ENCODE results near the gene SMARCA4. TPM values are rescaled to one million over a fixed set of nuclear protein-coding genes. Genes with fewer than 3 reads are reported as not detected.
A peak's percentile ranks its signal among the peaks of the same experiment; 100 is the strongest.
"Not testable (repeated sequence)": the region's sequence is repeated elsewhere in the genome, so short reads cannot be mapped to it uniquely, and the experiment has no call there.

The SMARCA4 gene
- total RNA-seq, 1 experiment from 2014 or later = 94.6 TPM

DNA sequence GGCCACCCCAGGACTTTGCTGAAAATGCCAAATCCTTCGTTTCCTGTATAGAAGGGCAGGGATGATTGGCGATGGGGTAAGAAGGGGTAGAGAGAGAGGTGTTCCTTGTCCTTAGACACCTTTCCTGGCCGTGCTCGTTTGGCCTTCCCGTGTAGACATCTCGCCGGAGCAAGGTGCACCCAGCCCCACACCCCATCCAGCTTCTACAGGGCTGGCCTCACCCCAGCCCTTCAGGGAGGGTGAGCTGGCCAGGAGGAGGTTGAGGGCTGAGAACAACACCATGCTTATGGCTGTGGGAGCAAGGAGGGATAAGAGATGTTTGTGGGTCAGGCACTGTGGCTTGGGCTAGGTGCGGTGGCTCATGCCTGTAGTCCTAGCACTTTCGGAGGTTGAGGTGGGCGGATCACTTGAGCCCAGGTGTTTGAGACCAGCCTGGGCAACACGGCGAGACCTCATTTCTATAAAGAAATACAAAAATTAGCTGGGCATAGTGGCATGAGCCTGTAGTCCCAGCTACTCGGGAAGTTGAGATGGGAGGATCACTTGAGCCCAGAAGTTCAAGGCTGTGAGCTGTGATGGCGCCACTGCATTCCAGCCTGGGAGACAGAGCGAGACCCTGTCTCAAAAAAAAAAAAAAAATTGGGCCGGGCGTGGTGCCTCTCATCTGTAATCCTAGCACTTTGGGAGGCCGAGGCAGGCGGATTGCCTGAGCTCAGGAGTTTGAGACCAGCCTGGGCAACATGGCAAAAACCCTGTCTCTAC, 15.5 kb downstream of the SMARCA4 start:
- no peak for DNase-seq (ENCODE audit: low read depth)

DNA sequence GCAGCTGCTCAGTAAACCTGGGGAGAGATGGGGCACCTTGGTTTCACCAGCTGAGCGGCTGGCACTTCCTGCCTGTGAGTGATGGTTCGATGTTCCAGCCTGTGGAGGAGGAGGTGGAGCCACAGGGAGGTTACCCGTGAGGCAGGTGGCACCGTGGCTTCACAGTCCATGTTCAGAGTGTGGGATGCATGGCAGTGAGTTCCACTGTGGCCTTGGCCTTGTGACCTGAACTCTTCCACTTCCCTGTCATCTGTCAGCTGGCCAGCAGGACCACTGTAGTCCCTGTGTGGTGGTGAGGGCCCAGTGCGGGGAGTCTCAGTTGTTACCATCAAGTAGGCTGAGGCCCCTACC, 16.9 kb downstream of the SMARCA4 start:
- no peak for DNase-seq (ENCODE audit: low read depth)

DNA sequence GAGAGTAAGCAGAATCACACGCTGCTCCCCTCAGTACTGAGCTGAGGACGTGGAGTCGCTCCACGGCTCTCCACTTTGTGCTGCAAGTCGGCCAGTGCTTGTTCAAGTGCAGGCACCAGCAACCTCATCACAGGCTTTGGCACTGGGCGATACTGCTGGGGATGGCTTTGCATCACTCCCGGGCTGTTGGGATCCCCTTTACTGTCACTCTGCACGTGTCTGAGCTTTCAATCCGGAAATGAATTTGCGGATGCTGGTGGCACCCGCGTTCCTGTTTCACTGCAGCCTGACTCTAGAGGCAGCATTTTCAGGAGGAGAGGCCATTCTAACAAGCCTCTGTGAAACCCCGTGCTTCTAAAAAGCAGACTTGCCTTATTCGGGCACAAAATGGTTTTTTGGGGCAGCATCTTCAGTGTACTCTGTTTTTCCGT, 19.1 kb downstream of the SMARCA4 start:
- DNase-seq (ENCODE audit: low read depth) = no peak

DNA sequence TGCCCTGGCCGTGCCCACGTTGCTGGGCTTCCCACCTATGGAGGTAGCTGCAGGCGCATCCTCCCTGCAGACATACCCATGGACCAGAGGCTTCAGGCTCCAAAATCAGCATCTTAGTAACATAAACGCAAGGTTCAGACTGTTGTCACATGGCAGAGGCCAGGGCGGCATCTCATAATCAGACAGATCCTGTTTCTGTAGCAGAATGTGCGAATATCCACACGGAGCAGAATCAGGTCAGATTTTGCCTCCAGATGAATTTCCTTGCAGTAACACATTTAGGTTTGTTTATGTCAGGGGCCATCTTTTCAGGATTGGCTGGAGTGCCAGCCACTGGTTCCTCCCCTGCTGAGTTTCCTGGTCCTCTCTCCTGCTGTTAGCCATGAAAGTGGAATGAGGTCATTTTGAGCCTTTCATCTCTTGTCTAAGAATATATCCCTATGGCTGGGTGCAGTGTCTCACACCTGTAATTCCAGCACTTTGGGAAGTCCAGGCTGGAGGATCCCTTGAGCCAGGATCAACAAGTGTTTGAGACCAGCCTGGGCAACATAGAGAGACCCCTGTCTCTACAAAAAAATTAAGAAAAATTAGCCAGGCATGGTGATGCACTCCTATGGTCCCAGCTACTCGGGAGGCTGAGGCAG, 20.5 kb downstream of the SMARCA4 start:
- peak; percentile 23 for DNase-seq (ENCODE audit: low read depth)

DNA sequence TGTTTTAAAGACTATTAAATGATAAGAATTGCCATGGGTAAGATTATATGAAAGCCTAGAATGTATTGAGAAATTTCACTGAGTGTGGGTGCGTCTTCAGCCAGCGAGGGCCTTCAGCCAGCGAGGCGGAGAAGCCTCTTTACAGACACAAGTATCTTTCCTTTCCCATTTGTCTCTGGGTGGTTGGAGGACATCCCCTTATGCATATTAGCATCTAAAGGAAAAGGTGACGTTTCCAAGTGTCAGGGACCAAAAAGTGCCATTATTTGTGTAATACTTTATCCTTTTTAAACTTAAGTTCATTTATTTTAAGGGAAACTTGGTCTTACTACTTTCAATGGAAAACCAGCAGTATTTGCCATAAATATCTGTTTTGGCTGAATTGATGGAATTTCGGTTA, 22.2 kb downstream of the SMARCA4 start:
- no peak for DNase-seq (ENCODE audit: low read depth)

DNA sequence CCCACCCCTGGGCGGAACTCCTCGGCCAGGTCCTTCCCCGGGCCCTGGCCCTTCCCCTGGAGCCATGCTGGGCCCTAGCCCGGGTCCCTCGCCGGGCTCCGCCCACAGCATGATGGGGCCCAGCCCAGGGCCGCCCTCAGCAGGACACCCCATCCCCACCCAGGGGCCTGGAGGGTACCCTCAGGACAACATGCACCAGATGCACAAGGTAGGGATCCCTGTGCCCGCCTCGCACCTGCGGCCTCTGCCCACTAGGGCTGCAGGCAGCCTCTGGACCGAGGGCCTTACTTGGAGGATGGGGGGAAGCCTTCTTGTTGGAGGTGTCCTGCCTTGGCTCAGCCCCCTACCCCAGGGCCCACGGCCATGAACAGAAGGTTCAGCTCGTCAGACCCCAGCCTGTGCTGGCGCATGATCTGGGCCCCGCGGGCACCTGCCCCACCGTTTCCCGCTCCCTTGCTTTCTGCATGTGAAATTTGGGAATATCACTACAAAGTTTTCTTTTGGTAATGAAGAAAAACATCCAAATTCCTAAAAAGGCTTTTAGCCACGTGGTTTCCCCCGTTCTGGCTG, 23.4 kb downstream of the SMARCA4 start:
- DNase-seq (ENCODE audit: low read depth) = no peak

DNA sequence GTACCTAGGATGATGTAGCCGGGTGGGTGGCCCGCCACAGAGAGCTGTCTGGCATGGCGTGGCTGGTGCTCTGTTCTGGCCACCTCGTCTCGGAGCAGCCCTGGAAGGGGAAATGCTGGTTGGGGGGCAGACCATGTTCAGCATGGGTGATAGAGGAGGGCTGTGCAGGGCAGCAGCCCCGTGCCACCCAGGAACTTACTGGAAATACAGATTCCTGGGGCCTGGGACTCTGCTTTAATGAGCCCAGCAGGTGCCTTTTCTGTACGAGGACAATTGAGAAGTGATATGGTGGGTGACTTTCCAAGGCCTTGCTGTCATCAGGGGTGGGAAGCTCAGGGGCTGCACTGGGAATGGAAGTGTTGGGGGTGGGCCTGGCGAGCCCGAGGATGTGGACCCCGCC, 24.7 kb downstream of the SMARCA4 start:
- no peak for DNase-seq (ENCODE audit: low read depth)

DNA sequence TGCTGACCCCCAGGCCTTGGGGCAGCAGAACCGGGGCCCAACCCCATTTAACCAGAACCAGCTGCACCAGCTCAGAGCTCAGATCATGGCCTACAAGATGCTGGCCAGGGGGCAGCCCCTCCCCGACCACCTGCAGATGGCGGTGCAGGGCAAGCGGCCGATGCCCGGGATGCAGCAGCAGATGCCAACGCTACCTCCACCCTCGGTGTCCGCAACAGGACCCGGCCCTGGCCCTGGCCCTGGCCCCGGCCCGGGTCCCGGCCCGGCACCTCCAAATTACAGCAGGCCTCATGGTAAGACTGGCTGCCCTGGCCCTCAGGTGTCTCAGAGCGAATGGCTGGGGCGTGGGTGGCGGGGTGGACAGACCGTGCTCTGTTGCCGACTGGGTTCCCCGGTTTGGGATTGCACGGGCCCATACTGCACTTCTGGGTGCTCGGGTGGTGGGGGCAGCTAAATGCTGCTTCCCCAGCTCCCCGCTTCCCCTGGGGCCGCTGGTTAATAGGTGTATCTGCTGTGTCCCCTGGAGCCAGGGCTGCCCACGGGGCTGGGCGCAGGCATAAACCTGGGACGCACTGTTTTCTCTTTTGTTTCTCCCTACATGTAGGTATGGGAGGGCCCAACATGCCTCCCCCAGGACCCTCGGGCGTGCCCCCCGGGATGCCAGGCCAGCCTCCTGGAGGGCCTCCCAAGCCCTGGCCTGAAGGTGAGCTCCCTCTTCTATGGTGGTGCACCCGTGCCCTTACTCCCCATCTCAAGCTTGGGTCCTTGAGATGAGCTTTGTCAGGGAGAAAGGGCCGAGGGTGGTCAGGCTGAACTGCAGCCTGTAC, 25.7 kb downstream of the SMARCA4 start:
- no peak for DNase-seq (ENCODE audit: low read depth)

DNA sequence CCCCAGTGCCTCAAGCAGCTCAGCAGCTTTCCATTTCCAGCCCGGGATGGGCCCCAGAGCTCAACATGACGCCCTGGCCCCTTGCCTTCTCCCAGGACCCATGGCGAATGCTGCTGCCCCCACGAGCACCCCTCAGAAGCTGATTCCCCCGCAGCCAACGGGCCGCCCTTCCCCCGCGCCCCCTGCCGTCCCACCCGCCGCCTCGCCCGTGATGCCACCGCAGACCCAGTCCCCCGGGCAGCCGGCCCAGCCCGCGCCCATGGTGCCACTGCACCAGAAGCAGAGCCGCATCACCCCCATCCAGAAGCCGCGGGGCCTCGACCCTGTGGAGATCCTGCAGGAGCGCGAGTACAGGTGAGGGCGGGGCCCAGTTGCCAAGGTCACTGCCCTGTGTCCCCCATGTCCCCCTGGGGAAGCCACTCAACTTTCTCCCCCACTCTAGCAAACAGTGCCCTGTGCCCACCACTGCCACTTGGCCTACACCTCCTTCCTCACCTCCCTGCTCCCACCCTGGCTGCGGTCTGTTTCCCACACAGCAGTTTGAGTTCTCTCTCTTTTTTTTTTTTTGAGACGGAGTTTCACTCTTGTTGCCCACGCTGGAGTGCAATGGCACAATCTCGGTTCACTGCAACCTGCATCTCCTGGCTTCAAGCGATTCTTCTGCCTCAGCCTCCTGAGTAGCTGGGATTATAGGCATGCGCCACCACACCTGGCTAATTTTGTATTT, 26.9 kb downstream of the SMARCA4 start:
- no peak for DNase-seq (ENCODE audit: low read depth)

DNA sequence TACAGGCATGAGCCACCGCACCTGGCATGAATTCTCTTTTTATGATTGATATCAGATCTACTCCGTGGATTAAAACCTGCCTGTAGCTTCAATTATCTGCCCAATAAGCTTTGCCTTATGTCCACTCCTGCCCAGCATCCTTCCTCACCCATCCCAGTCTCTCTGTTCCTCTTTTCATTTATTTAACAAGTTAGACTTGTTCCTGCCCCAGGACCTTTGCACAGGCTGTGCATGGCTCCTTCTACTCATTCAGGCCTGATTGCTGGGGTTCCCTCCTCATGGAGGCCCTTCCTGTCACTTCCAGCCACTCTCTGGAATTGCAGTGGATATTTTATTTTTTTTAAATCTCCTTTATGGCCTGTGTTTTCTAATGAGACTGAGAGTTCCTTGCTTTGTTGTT, 27.6 kb downstream of the SMARCA4 start:
- DNase-seq (ENCODE audit: low read depth) = no peak

DNA sequence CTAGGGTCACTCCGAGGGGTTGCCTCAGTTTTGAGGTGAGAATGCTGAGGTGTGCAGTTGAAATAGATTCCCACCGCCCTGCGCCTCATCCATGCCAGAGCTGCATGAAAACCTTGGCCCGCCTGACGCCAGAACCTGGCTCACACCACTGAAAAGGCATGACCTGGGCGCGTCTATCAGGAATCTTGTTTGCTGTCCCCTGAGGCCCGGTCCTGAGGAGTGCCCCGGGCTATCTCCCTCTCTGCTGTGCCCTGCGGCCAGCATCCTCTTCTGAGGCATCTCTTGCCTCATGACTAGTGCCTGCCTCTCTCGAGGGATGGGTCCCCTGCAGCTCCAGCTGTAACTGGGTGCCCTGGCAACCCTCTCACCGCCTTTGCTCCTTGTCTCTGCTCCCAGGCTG, 28.1 kb downstream of the SMARCA4 start:
- no peak for DNase-seq (ENCODE audit: low read depth)

DNA sequence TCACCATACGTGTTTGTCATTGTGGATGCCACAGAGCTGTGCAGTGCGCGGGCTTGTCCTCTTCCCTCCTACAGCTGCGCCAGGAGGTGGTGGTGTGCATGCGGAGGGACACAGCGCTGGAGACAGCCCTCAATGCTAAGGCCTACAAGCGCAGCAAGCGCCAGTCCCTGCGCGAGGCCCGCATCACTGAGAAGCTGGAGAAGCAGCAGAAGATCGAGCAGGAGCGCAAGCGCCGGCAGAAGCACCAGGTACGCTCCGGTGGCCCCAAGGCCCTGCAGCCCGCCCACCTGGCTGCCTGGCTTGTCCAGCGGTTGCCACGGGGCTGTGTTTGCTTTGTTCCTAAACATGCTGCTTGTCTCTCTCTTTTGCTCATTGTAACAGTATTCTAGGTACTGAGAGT, 30.2 kb downstream of the SMARCA4 start:
- DNase-seq (ENCODE audit: low read depth) = no peak

DNA sequence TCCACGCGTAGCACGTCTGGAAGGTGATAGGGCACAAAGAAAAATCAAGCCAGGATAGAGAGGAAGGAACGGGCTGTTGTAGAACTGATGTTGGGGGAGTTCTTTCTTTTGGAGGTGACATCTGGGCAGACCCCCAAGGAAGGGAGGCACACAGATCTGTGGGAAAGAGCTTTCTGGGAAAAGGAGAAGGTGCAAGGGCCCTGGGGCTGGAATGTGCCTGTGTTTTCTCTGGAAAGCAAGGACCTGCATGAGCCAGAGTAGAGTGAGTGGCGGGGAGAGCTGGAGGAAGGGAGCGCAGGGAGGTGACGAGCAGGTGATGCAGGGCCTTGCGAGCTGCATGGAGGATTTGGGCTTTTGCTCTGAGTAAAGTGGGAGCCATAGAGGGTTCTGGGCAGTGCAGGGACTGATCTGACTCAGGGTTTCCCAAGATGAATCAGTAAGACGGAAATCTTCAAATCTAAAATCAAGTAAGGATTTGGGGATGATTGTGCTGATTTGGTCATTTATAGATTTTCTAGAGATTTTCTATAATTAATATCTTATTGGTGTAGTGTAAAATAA, 30.8 kb downstream of the SMARCA4 start:
- no peak for DNase-seq (ENCODE audit: low read depth)

DNA sequence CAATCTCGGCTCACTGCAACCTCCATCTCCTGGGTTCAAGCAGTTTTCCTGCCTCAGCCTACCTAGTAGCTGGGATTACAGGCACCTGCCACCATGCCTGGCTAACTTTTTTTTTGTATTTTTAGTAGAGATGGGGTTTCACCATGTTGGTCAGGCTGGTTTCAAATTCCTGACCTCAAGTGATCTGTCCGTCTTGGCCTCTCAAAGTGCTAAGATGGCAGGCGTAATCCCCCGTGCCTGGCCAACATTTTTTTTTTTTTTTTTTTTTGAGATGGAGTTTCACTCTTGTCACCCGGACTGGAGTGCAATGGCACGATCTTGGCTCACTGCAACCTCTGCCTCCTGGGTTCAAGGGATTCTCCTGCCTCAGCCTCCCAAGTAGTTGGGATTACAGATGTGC, 31.3 kb downstream of the SMARCA4 start:
- DNase-seq (ENCODE audit: low read depth) = not testable (repeated sequence)

DNA sequence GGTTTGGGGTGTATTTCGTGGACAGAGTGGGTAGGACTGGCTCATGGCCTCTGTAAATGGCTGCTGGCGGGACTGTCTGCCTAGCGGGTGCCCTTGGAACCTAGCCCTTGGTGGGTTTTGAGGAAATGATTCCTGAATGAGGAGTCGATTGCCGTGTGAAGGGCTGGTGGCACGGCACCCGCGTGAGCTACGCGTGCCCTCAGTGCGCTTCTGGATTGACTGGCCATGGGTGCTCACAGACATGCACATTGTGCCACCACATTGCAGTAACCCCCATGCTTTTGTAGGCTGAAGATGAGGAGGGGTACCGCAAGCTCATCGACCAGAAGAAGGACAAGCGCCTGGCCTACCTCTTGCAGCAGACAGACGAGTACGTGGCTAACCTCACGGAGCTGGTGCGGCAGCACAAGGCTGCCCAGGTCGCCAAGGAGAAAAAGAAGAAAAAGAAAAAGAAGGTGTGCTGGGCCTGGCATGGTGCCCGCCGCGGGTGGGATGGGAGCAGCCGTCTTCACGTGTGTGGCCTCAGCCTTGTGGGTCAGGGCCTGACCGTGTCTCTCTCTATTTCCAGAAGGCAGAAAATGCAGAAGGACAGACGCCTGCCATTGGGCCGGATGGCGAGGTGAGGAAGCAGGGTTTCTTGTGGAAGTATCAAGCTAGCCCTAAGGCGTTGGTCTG, 35.2 kb downstream of the SMARCA4 start:
- no peak for DNase-seq (ENCODE audit: low read depth)

DNA sequence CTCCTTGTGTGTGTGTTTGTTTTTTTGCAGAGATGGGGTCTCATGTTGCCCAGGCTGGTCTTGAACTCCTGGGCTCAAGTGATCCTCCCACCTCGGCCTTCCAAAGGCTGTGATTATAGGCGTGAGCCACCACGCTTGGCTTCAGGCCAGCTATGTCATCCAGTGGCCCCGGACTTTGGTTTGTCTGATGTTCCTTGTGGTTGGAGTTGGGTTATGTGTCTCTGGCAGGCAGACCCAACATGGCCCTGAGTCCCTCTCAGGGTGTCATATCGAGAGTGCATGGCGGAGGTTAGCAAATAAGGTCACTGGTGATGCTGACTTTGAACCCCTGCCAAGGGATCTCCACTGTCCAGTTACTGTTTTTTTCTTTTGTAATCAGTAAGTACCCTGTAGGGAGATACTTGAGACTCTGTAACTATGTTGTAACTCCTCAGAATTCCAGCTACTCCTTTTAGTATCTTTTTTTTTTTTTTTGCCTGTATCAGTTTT, 37.3 kb downstream of the SMARCA4 start:
- DNase-seq (ENCODE audit: low read depth) = peak; percentile 18

DNA sequence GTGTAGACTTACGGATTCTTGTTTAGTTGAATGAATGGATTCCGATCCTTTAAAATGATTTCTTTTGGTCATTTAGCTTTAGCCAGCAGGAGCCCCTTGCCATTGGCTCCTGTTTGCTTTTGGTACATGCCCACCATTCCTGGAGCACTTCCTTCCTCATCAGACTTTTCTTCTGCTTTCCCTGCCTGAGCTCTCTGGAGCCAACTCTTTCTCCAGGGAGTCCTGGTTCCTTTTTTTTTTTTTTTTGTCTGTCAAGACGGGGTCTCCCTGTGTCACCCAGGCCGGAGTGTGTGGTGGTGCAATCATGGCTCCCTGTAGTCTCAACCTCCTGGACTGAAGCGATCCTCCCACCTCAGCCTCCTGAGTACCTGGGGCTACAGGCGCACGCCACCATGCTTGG, 37.8 kb downstream of the SMARCA4 start:
- DNase-seq (ENCODE audit: low read depth) = no peak

DNA sequence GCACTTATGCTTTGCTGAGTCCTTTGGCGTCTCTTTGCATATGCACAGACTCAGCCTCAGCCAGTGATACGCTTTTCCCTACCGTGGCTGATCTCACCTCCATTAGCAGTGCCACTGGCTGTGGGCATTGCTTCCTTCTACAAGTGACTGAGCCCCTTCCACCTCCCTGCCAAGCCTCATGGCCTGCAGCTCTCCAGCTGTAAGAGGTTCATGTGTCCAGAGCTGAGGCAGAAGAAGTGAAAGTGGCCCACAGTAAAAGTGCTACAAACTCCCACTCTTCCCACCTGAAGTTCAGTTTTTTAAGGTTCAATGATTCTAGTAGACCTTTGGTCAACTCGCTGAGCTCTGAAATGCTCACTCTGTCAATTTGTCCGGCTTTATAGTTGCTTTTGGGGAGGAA, 44.7 kb downstream of the SMARCA4 start:
- DNase-seq (ENCODE audit: low read depth) = no peak

DNA sequence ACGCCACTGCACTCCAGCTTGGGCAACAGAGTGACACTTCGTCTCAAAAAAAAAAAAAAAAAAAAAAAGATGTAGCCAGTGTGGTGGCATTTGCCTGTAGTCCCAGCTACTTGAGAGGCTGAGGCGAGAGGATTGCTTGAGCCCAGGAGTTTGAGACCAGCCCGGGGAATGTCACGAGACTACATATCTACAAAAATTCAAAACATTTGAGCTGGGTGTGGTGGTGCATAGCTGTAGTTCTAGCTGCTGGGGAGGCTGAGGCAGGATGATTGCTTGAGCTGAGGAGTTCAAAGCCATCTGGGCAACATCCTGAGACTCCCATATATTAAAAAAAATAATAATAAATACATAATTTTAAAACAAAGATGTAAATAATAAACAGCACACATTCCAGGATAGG, 46.6 kb downstream of the SMARCA4 start:
- no peak for DNase-seq (ENCODE audit: low read depth)

DNA sequence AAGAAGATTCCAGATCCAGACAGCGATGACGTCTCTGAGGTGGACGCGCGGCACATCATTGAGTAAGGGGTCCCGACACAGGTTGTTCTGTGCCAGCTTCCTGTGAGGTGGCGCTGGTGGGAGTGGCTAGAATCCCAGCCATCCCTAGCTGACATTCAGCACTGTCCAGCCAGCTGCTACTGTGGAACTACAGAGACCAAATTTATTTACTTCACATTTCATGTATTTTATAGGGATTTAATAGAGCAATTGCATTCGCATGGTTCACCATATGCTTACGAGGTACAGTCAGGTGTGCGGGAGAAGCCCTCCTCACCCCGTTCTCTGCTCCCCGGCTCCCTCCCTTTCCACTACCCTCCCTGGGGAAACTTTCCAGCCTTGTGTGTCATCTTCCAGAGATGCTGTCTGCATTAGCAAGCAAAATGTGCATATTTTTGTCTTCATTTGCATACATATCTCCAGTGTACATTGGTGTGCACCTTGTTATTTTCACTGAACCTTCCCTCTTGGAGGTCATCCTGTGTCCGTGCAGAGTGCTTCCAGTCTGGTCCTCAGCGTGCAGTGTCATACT, 47.2 kb downstream of the SMARCA4 start:
- DNase-seq (ENCODE audit: low read depth) = no peak
